Measurements from ENCODE around the gene ATP9B.
"Not testable (repeated sequence)": the region's sequence is repeated elsewhere in the genome, so short reads cannot be mapped to it uniquely, and the experiment has no call there.

Gene ATP9B

DNA sequence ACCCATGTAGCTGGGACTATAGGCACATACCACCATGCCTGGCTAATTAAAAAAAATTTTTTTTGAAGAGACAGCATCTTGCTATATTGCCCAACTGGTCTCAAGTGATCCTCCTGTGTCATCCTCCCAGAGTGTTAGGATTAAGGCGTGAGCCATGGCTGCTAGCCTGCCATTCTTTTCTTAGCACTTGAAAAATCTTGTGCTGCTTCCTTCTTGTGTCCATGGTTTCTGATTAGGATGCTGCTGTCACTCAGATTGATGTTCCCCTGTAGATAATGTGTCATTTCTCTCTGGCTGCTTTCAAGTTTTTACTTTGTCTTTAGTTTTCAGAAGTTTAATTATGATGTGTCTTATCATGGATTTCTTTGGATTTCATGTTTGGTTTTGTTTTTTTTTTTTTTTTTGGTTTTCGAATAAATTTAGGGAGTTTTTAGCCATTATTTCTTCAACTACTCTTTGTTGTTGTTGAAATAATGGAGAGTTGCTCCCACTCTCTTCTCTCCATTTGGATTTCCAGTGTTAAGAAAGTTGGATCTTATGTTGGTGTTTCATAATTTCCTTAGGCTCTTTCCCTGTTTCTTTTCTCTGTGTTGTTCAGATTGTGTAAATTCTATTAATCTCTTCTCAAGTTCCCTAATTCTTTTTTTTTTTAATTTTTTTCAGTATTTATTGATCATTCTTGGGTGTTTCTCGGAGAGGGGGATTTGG is 2.5 kb downstream of the ATP9B start:
- no peak for DNase-seq (ENCODE audit: low read depth)

DNA sequence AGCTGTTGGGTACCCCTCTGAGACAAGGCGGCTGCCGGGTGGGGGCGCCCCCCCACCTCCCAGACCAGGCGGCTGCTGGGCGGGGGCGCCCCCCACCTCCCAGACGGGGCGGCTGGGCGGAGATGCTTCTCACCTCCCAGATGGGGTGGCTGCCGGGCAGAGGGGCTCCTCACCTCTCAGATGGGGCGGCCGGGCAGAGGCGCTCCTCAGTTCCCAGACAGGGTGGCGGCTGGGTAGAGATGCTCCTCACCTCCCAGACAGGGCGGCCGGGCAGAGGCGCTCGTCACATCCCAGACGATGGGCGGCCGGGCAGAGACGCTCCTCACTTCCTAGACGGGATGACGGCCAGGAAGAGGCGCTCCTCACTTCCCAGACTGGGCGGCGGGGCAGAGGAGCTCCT is 3.5 kb downstream of the ATP9B start:
- DNase-seq (ENCODE audit: low read depth) = not testable (repeated sequence)

DNA sequence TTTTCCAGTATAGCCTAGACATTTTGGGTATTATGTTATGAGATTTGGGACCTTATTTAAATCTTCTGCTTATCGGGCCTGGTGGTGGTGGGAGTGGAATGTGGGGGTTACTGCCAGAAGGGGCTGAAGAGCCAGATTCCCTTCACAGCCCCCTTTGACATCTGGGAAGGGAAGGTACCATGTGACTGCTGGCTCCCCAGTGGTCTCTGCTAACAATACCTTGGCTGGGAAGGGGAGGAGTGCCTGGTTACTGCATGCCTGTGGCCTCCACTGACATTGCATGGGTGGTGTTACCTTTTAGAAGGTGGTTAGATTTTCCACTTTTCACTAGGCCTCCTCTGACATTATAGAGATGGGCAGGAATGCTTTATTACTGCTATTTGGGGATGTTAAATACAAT is 8.0 kb downstream of the ATP9B start:
- no peak for DNase-seq (ENCODE audit: low read depth)

DNA sequence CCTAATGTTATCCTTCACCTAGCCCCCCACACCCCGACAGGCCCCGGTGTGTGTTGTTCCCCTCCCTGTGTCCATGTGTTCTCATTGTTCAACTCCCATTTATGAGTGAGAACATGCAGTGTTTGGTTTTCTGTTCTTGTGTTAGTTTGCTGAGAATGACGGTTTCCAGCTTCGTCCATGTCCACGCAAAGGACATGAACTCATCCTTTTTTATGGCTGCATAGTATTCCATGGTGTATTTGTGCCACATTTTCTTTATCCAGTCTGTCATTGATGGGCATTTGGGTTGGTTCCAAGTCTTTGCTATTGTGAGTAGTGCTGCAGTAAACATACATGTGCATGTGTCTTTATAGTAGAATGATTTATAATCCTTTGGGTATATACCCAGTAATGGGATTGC is 9.6 kb downstream of the ATP9B start:
- DNase-seq (ENCODE audit: low read depth) = not testable (repeated sequence)

DNA sequence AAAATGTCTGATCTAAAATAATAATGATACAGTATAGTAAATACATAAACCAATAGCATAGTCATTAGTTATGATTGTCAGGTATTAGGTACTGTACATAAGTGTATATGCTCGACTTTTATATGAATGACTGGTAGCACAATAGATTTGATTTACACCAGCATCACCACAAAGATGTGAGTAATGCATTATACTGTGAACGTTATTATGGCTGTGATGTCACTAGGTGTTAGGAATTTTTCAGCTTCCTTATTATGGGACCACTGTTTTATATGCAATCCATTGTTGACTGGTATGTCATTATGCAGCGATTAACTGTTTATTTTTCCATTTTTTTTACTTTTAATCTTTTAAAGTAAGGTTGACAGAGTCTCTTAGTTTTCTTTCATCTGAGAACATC is 23.7 kb downstream of the ATP9B start:
- no peak for DNase-seq (ENCODE audit: low read depth)

DNA sequence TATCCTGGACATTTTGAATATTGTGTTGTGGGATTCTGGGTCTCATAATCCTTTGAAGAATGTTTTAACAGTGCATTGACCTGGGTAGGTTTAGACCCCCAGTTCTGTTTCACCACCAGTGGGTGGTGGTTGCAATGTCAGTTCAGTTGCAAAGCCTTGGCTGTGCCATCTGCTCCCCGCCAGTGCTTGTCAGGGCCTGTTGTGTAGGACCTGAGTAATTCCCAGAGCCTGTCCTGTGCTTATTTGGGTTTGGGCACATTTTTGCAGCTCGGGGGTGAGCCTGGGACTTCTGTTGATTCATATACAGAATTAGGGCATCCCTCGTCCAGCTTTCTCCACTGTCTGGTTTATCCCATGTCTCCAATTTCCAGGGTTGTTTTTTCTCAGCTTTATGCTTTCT is 24.8 kb downstream of the ATP9B start:
- DNase-seq (ENCODE audit: low read depth) = no peak

DNA sequence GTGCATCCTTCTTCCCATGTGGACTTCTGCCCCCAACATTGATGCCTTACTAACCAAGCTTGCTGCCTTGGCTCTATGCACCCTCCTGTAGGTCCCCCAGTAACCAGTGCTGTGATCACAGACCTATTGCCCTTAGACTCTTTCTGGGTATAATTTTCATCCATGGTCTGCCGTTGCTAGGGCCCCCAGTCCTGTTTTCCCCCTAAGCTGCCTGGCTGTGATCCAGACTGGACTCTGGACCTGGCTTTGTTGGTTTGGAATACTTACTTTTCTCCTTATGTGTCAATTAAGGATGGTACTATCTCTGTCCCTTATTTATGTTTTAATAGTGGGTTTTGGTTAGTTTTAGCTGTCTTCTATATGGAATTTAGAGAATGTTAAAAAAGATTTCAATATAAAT is 26.0 kb downstream of the ATP9B start:
- no peak for DNase-seq (ENCODE audit: low read depth)

DNA sequence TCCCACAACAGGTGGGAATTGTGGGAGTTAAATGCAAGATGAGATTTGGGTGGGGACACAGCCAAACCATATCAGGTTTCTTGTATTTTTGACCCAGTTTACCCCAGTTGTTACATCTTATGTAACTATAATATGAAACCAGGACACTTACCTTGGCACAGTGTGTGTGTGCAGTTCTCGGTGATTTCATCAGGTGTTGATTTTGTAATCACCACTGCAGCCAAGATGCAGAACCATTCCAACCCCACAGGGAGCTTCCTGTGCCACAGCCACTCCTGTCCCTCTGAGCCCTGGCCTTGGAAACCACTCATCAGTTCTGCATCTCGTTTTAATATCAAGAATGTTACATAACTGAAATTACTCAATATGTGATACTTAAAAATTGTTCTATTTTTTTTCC is 31.8 kb downstream of the ATP9B start:
- no peak for DNase-seq (ENCODE audit: low read depth)

DNA sequence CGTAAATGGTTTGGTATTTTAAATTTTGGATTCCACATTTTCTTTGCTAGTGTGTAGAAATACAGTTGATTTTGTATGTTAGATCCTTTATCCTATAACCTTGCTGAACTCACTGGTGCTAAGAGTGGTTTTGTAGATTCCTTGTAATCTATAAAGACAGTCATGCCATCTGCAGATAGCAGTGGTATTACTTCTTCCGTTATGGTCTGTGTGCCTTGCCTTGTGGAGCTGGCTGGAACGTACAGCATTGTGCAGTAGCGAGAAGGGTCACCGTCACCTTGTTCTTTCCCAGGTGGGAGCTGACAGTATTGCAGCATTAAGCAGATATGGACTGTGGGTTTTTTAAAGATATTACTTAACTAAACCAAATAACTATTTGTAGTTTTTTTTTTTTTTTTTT is 33.7 kb downstream of the ATP9B start:
- no peak for DNase-seq (ENCODE audit: low read depth)

DNA sequence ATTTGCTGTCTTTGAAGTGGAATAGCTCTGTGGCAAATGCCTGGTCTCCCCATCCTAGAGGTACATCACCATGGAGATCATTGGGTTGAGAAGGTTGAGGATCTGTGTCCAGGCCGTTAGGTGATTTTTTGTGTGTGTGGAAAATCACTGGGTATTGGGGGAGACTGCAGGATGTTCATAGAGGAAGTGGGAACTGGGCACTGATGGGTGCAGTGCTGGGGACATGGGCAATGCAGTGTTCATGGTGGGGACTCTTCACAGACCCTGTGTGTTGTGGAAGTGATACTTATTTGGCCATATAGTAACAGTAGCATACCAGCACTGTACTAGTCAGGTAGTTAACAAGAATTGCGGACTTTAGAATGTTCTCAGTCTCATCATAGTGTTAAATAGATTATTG is 34.9 kb downstream of the ATP9B start:
- DNase-seq (ENCODE audit: low read depth) = no peak

DNA sequence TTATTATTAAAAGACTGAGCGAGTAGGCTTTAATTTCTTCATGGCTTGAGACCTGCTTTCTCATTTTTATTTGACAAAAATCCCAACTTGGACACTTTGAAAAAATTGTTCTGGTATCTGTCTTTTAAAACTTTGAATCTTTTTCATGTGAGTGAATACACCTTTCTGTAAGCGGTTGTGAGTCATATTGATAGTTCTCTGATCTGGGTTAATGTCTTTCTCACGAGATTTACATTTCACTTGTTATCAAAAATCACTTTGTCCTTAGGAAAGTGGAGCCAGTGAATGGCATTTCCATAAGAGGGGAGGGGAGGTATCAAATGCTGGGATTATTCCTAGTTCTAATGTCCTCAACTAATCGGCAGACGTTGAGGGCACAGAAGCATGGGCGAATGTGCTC is 36.3 kb downstream of the ATP9B start:
- no peak for DNase-seq (ENCODE audit: low read depth)

DNA sequence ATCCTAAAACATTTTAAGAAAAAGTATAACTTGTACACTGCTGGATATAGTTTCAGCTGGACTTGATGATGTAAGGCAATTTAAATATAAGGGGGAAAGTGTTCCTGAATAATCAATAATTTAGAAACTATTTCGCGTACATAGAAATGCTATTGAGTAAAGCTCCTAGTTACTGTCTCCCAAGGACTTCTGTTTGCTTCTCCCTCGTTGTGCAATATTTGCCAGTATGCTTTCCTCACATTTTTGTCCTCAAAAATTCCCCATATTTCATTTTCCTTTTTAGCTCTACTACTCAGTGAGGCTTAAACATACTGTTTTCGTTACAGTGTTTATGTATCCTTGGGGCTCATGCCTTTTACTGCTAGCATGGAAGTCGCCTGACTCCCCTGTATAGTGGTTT is 36.9 kb downstream of the ATP9B start:
- DNase-seq (ENCODE audit: low read depth) = no peak

DNA sequence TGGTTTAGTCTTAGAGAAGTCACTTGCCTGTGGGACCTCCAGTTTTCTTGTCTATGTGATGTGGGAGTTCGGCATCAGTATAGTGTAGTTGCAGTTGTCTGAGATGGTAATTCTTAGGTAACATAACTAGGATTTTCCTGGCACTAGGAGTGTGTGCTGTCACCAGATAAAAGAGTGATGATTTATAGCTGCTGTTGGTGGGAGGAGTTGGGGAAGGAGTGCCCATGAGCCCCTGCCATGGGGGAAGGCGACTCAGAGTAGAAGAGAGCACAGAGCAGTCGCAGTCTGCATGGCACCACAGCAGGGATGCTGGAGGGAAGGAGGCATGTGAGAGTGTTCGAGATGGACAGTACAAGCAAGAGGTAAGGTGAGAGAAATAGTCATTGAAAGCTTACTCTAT is 38.7 kb downstream of the ATP9B start:
- DNase-seq (ENCODE audit: low read depth) = no peak

DNA sequence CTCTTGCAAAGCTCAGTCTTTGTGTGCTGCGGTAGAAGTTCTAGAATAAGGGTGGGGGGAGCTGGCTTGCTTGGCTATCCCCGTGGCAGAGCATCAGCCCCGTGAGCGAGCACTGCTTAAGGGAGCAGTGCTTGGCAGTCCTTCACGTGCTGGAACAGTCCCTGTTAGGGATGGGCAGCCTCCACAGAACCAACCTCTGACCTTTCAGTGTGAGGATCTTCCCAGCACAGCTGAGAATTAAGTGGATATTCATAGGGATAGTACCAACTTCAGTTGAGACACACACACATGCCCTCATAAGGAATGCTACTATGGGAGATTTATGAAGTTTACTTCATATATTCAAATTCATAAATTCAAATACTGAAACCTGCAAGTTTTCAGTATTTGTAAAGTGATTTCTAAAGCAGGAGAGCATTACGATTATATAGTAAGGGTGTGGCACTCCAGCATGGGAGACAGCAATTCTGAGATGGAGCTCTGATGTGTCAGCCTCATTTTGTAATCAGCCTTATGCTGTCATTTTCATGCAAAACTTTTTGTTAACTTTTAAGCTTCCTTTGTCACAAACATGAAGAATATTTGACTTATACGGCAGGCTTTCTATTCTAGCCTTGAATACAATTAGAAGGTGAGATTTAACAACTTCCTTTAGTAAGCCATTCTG is 39.5 kb downstream of the ATP9B start:
- no peak for DNase-seq (ENCODE audit: low read depth)

DNA sequence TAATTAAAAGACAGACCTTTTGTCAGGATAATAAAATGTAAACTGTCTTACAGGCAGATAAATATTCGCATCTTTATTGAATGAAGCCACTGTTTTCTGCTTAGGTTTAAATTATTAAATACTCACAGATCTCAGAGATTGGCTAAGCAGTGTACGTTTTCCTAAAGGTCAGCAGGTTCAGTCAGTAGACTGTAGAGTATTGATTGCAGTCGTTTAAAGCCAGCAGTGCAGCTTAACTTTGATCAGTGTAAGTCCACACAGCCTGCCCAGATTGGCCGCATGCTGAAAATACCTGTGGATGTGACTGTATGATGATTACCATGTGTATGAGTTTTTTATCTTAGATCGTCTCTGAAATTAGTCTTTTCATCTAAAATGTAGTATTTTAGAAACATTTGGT is 42.3 kb downstream of the ATP9B start:
- no peak for DNase-seq (ENCODE audit: low read depth)

DNA sequence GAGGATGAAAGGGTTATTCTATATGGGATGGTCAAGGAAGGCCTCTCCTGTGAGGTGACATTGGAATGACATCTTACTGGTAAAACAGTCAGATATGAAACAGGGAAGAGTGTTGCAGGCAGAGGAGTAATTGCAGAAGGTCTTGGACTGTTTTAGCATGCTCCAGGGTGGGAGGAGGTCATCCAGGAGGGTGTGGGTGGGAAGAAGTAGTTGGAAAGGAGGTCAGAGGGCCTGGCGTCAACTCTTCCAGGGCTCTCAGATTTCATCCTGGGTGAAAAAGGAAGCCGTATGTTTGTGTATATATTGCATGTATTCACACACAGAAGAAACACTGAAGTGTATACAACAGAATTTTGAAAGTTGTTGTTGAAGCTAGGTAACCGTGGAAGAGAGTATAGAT is 48.2 kb downstream of the ATP9B start:
- no peak for DNase-seq (ENCODE audit: low read depth)

DNA sequence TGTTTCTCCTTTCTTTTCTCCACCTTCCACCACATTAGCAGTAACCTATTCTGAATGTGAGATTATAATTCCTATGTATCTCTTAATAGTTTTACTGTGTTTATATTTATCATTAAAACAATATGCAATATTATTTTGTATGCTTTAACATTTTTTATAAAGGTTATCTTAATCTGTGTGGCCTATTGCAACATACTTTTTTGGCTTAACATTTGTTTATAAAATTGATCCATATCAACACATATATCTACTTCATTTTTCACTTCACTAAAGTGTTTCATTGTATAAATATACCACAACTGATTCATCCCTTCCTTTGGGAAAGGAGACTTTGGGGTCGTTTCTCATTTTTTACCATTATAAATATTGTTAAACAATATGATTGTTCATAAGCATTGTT is 48.6 kb downstream of the ATP9B start:
- no peak for DNase-seq (ENCODE audit: low read depth)

DNA sequence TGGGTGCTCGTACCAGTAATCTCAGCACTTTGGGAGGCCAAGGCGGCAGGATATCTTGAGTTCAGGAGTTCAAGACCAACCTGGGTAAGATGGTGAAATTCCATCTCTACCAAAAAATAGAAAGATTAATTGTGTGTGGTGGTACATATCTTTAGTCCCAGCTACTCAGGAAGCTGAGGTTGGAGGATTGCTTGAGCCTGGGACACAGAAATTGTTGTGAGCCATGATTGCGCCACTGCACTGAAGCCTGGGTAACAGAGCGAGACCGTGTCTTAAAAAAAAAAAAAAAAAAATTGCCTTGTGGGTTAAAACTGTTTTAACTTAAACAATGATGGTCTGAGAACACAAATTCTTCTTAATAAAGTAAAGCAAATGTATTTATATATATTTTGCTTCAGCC is 49.6 kb downstream of the ATP9B start:
- DNase-seq (ENCODE audit: low read depth) = no peak

DNA sequence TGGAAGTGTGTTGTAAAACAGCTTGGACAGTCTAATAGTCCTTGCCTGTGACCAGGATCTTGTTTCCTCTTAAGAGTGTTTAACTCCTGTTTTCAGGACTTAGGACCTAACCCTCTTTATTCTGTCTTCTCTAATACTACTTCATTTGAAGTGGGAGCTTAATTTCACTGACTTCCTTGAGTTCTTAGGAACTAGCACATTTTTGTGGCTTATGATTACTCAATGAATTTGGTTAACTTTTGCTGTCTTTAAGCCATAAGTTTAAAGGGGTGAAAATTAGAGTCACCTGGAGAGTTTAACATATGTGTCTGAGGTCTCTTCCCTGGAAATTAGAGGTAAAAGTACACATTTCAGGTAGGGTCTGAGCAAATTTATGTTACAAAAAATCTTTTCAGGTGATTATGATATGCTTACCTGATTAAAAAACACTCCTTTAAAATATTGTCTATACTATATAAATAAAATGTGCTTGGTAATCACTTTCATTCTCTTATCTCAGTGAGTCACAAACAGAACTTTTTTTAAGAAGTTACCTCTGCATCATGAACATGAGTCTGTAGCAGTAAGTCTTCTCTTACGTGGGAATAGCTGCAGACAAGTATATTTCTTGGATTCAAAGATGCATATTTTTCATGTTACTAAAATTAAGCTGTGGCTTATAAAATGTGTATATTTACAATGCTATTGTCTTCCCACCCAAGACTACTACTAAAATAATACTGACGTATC is 52.7 kb downstream of the ATP9B start:
- DNase-seq (ENCODE audit: low read depth) = no peak

DNA sequence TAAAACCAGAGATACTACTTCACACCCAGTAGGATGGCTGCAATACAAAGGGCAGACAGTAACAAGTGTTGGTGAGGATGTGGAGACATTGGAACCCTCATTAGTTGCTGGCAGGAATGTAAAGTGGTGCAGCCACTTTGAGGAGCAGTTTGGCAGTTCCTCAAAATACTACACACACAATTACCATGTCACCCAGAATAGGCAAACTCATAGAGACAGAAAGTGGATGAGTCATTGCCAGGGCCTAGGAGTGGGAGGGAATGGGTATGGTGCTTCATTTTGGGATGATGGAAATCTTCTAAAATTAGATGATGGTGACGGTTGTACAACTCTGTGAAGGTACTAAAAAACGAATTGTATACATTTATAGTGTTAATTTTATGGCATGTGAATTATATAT is 54.8 kb downstream of the ATP9B start:
- DNase-seq (ENCODE audit: low read depth) = no peak

DNA sequence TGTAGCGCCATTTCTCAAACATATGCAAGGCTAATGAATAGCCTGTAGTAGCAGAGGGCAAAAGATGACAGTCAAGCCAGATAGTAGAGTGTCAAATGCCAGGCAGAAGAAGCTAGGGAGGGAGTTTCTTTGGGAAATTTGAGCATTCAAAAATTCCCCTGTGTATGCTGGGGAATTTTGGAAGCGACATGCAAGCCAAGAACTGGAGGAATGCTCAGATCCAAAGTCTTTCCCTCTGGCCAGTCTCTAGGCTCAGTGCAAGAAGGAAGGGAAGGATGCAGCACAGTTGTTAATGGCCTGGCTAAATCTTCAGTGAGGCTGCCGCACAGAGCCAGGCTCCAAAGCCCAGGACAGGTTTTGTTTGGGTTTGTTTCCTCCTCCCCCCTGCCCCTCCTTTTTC is 59.9 kb downstream of the ATP9B start:
- DNase-seq (ENCODE audit: low read depth) = no peak

DNA sequence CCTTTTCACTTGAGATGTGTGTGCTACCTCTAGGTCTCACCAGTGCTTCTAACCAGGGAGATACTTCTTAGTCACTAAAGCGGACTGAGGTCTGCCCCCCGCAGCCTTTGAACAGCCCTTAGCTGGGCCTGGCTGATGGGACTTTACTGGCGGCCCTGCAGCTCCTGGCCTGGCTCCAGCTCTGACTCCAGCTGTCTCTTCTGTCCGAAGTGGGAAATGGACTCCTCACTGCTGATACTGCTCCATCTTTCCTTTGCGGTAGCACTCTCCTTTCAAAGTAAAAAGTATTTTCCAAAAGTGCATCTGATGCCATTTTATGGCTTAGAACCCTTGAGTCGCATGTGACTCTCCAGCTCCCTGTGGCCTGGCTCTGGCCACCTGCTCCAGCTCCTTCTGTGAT is 64.5 kb downstream of the ATP9B start:
- DNase-seq (ENCODE audit: low read depth) = no peak

DNA sequence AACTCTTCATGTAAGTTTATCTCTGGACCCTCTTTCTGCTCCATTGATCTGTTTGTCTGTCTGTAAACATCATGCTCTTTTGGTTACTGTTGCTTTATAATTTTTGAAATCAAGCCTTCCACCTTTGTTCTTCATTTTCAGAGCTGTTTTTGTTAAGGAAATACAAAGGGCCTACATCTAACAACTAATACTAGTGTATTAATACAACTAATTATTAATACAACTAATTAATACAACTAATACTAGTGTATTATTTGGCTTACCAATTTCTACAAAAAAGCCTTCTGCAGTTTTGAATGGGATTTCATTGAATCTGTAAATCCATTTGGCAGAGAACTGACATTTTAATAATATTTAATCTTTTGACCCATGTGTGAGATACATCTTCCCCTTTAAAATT is 66.7 kb downstream of the ATP9B start:
- DNase-seq (ENCODE audit: low read depth) = no peak

DNA sequence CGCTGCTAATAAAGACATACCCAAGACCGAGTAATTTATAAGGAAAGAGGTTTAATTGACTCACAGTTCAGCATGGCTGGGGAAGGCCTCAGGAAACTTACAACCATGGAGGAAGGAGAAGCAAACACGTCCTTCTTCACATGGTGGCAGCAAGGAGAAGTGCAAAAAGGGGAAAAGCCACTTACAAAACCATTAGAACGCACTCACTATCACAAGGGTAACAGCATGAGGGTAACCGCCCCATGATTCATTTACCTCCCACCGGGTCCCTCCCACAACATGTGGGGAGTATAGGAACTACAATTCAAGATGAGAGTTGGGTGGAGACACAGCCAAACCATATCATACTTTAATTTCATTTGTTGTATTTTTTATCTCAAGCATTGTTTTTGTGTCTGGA is 67.5 kb downstream of the ATP9B start:
- DNase-seq (ENCODE audit: low read depth) = no peak

Data from HS-27A (cell line).